Measurements from ENCODE around the gene KIRREL3. TPM values are rescaled to one million over a fixed set of nuclear protein-coding genes. Genes with fewer than 3 reads are reported as not detected.

KIRREL3 gene
- total and polyA plus RNA-seq, 9 of the 15 experiments (the other 6 are each of a cell fraction or from before 2014, with no cell fraction given) = 0.04 to 0.10 TPM; not detected in 7

GRCh38 chr11:126654886-126655806, 345.4 kb downstream of the KIRREL3 start:
- in situ Hi-C loops (cut with MboI) = no loop called here
- ChIA-PET CTCF (ENCODE audit: low intra/inter-chr PET ratio) (no interaction called here), POLR2A (interaction anchor here (1.1 kb wide), 1 partner anchor 20 kb away, joined by 3 read pairs; no protein-coding TSS in a partner anchor)
- no peaks in the 10 kb centered on the region for H3K9me3 ChIP-seq (replicated peaks; ENCODE audit: control insufficient read depth, insufficient read depth, low read depth, low read length)
- no peaks in the 10 kb centered on the region for H3K79me2 ChIP-seq (ENCODE audit: control insufficient read depth, insufficient read depth, low read length)
- intact Hi-C loops (cut with micrococcal nuclease) = no loop called here
- H3K4me1 ChIP-seq (replicated peaks in 1 of 2; ENCODE audit: control insufficient read depth in 2 of 2, insufficient read depth in 2 of 2, low read length in 2 of 2) = no peaks in the 10 kb centered on the region
- no peak for DNase-seq (ENCODE audit: extremely low read depth in 1 of 4, low spot score in 3 of 4)
- no peak overlapping the region for H3K9ac ChIP-seq (ENCODE audit: insufficient read depth in 1 of 2, low read depth in 2 of 2, low read length in 2 of 2)
- WGBS (ENCODE audit: insufficient coverage, low coverage, missing lambda C conversion rate) = 0% methylated on average over 12 of the region's 12 CpGs
- no peak overlapping the region for H3K27ac ChIP-seq (ENCODE audit: extremely low read depth, low read depth, low read length)
- H2AFZ ChIP-seq (ENCODE audit: low read depth, low read length) = no peak overlapping the region
- BruUV-seq (replicated peaks) = no TSS peak
- H3K27me3 ChIP-seq (ENCODE audit: control insufficient read depth in 2 of 2, insufficient read depth in 2 of 2, low read length in 2 of 2) = peaks cover 2 to 19% of the 10 kb centered on the region in 2 experiments; a peak in 4 of 5 replicates
- no peak for FAIRE-seq
- no peaks in the 10 kb centered on the region for H3K36me3 ChIP-seq (ENCODE audit: control insufficient read depth, insufficient read depth, low read length)
- peaks cover 3% of the 10 kb centered on the region for H3K9me1 ChIP-seq (ENCODE audit: control insufficient read depth, insufficient read depth, low read length)
- no peak overlapping the region for H3K4me2 ChIP-seq (ENCODE audit: insufficient read depth, low read length)
- ATAC-seq = no peak
- no peak overlapping the region for H3K4me3 ChIP-seq
- no peaks in the 10 kb centered on the region for H4K20me1 ChIP-seq (replicated peaks; ENCODE audit: control insufficient read depth, insufficient read depth, low read length)
- no peak for TF ChIP-seq CHCHD3 (CRISPR knock-in tag; IDR thresholded peaks at IDR 0.05)
- TF ChIP-seq SMAD2 (IDR thresholded peaks at IDR 0.05; ENCODE audit: low read depth, low read length) = no peak
- no peak for TF ChIP-seq TCFL5 (CRISPR knock-in tag; conservative IDR thresholded peaks at IDR 0.05)
- no peak for TF ChIP-seq RERE (CRISPR knock-in tag; IDR thresholded peaks at IDR 0.05; ENCODE audit: borderline replicate concordance)
- no peak for TF ChIP-seq KLF16 (IDR thresholded peaks at IDR 0.05)
- no peak for TF ChIP-seq PYGO2 (tag; IDR thresholded peaks at IDR 0.05)
- TF ChIP-seq MXD1 (CRISPR knock-in tag; IDR thresholded peaks at IDR 0.05; ENCODE audit: borderline replicate concordance, poor library complexity, severe bottlenecking) = no peak
- no peak for TF ChIP-seq CHD1 (IDR thresholded peaks at IDR 0.05; ENCODE audit: low read length)
- TF ChIP-seq TCF15 (CRISPR knock-in tag; IDR thresholded peaks at IDR 0.05) = no peak
- TF ChIP-seq ATF4 (CRISPR knock-in tag; IDR thresholded peaks at IDR 0.05) = no peak
- TF ChIP-seq ARNT (IDR thresholded peaks at IDR 0.05) = no peak
- TF ChIP-seq HBP1 (CRISPR knock-in tag; IDR thresholded peaks at IDR 0.05) = no peak

All from K562 (cell line).